ENCODE measurements around the gene AKT1. TPM values are rescaled to one million over a fixed set of nuclear protein-coding genes. Genes with fewer than 3 reads are reported as not detected.
A peak's percentile ranks its signal among the peaks of the same experiment; 100 is the strongest.
"Not testable (repeated sequence)": the region's sequence is repeated elsewhere in the genome, so short reads cannot be mapped to it uniquely, and the experiment has no call there.

AKT1 gene
- total RNA-seq, 2 experiments from 2014 or later = 112 TPM

DNA sequence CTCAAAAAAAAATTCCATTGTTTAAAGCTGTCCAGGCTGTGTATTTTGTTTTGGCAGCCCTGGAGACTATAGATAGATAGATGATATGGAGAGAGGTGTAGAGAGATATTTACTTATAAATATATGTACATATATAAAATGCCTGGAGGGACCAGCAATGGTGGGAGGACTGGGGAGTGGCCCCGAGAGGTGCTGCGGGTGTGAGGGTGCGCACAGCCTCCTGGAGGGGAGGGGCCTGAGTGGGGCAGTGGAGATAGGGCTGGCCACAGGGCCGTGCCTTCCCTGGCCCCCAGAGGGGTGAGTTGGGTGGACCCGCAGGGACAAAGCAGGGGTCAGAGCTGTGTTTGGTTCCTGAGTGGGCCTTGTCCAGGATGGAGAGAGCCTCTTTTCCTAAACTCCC lies 65.1 kb downstream of the AKT1 start:
- H3K36me3 Mint-ChIP-seq = no peaks in the 10 kb centered on the region
- no peaks in the 10 kb centered on the region for H3K9me3 Mint-ChIP-seq
- H3K4me1 Mint-ChIP-seq = no peaks in the 10 kb centered on the region
- H3K27me3 Mint-ChIP-seq = no peaks in the 10 kb centered on the region
- H3K27ac Mint-ChIP-seq = no peak overlapping the region
- H3K4me3 Mint-ChIP-seq = no peak overlapping the region
- no peak for DNase-seq

- DNase-seq = no peak
- Mint-ChIP-seq H3K27ac (no peak overlapping the region), H3K9me3 (no peaks in the 10 kb centered on the region), H3K27me3 (no peaks in the 10 kb centered on the region), H3K36me3 (no peaks in the 10 kb centered on the region), H3K4me1 (no peaks in the 10 kb centered on the region), H3K4me3 (no peak overlapping the region)
Observed at GRCh38 chr14:104729835-104730181, 65.7 kb downstream of the AKT1 start.

DNA sequence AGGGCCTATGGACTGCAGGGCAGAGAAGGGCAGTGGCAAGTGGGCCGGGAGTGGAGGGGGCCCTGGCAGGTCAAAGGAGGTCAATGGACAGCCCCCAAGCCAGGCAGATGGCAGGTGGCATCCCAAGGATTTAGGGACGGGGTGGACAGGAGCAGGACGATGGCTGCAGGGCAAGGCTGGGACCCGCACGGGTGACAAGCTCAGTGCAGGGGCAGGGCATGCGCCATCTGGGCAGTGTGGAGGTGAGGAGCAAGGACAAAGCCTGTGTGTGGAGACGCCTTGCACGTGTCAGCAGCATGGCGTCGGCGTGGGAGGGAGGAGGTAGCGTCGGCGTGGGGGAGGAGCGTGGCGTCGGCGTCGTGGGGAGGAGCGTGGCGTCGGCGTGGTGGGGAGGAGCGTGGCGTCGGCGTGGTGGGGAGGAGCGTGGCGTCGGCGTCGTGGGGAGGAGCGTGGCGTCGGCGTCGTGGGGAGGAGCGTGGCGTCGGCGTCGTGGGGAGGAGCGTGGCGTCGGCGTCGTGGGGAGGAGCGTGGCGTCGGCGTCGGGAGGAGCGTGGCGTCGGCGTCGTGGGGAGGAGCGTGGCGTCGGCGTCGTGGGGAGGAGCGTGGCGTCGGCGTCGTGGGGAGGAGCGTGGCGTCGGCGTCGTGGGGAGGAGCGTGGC lies 66.2 kb downstream of the AKT1 start:
- not testable (repeated sequence) for DNase-seq, H3K9me3 Mint-ChIP-seq, H3K36me3 Mint-ChIP-seq, H3K27me3 Mint-ChIP-seq, H3K27ac Mint-ChIP-seq, H3K4me1 Mint-ChIP-seq, H3K4me3 Mint-ChIP-seq

GRCh38 chr14:104728631-104729030 lies 66.9 kb downstream of the AKT1 start:
- Mint-ChIP-seq H3K9me3 (no peaks in the 10 kb centered on the region), H3K4me1 (no peaks in the 10 kb centered on the region), H3K27ac (no peak overlapping the region), H3K36me3 (no peaks in the 10 kb centered on the region), H3K4me3 (no peak overlapping the region), H3K27me3 (no peaks in the 10 kb centered on the region)
- DNase-seq = no peak

DNA sequence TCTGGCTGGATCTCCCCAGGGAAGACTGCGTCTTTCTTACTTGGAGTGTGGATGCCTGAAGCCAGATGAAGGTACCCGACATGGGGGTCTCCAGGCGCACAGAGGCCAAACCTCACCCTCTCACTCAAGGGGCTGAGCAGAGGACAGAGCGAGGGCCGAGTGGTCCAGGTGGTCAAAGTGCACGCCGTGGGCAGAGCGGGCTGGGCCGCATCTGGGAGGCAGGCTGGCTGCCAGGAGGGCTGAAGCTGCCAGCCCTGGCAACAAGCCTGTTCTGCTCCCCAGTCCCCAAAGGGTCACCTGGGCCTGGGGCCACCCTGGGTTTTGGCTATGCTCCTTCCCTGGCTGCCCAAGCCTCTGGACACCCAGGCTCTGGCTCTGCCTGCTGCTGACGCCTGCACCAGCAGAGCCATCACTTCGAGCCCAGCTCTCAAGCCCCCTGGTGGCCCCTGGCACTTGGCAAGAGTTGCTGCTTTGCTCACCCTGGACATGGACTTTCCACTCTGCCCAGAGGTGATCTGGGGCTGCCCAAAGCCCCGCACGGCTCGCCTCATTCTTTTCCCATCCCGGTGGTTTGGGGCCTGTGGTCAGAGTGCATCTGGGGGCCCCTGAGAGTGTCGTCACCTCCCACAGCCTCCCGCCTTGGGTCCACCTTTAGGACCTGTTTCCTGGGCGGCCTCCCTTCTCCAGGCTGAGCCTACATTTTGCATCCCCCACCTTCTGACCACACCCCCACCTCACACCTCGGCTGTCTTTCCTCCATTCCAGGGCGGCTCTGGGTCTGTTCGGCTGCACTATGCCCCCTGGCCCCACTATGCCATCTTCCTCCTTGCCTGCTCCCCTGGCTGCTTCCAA lies 68.7 kb downstream of the AKT1 start:
- no peaks in the 10 kb centered on the region for H3K27me3 Mint-ChIP-seq
- H3K4me3 Mint-ChIP-seq = no peak overlapping the region
- H3K4me1 Mint-ChIP-seq = no peaks in the 10 kb centered on the region
- H3K36me3 Mint-ChIP-seq = no peaks in the 10 kb centered on the region
- no peak overlapping the region for H3K27ac Mint-ChIP-seq
- H3K9me3 Mint-ChIP-seq = no peaks in the 10 kb centered on the region
- no peak for DNase-seq

GRCh38 chr14:104725772-104726548 lies 69.6 kb downstream of the AKT1 start:
- Mint-ChIP-seq H3K27ac (no peak overlapping the region), H3K4me3 (no peak overlapping the region), H3K36me3 (no peaks in the 10 kb centered on the region), H3K4me1 (no peaks in the 10 kb centered on the region), H3K27me3 (no peaks in the 10 kb centered on the region), H3K9me3 (no peaks in the 10 kb centered on the region)
- no peak for DNase-seq

- H3K4me3 Mint-ChIP-seq = peak overlapping the region; percentile 54
- H3K4me1 Mint-ChIP-seq = no peaks in the 10 kb centered on the region
- H3K9me3 Mint-ChIP-seq = no peaks in the 10 kb centered on the region
- no peak for DNase-seq
- H3K27me3 Mint-ChIP-seq = no peaks in the 10 kb centered on the region
- H3K36me3 Mint-ChIP-seq = no peaks in the 10 kb centered on the region
- no peak overlapping the region for H3K27ac Mint-ChIP-seq
Observed at GRCh38 chr14:104724981-104725771, 70.4 kb downstream of the AKT1 start.

- H3K27ac Mint-ChIP-seq = no peak overlapping the region
- H3K4me3 Mint-ChIP-seq = peak overlapping the region; percentile 54
- no peak for DNase-seq
- no peaks in the 10 kb centered on the region for H3K27me3 Mint-ChIP-seq
- no peaks in the 10 kb centered on the region for H3K4me1 Mint-ChIP-seq
- H3K36me3 Mint-ChIP-seq = no peaks in the 10 kb centered on the region
- no peaks in the 10 kb centered on the region for H3K9me3 Mint-ChIP-seq
Observed at GRCh38 chr14:104724407-104724980, 71.1 kb downstream of the AKT1 start.

GRCh38 chr14:104723651-104724406 lies 71.7 kb downstream of the AKT1 start, which contains the start of gene ADSS1:
Gene ADSS1, plus strand, starts transcription at chr14:104724229. Its CDS starts 42 bp downstream, at chr14:104724271.
- H3K4me3 Mint-ChIP-seq = peak within 1 kb of the TSS; percentile 54
- H3K9me3 Mint-ChIP-seq = no peaks in the 10 kb centered on the region
- no peaks in the 10 kb centered on the region for H3K27me3 Mint-ChIP-seq
- H3K4me1 Mint-ChIP-seq = no peaks in the 10 kb centered on the region
- H3K36me3 Mint-ChIP-seq = no peaks in the 10 kb centered on the region
- no peak within 1 kb of the TSS for H3K27ac Mint-ChIP-seq
- peak; percentile 66 for DNase-seq

- DNase-seq = no peak
- H3K36me3 Mint-ChIP-seq = no peaks in the 10 kb centered on the region
- no peaks in the 10 kb centered on the region for H3K27me3 Mint-ChIP-seq
- no peaks in the 10 kb centered on the region for H3K9me3 Mint-ChIP-seq
- no peaks in the 10 kb centered on the region for H3K4me1 Mint-ChIP-seq
- H3K27ac Mint-ChIP-seq = no peak overlapping the region
- H3K4me3 Mint-ChIP-seq = no peak overlapping the region
Observed at GRCh38 chr14:104722938-104723650, 72.5 kb downstream of the AKT1 start.

GRCh38 chr14:104721505-104722431 lies 73.8 kb downstream of the AKT1 start:
- no peak for DNase-seq
- no peaks in the 10 kb centered on the region for H3K9me3 Mint-ChIP-seq
- no peaks in the 10 kb centered on the region for H3K4me1 Mint-ChIP-seq
- no peak overlapping the region for H3K4me3 Mint-ChIP-seq
- no peak overlapping the region for H3K27ac Mint-ChIP-seq
- H3K27me3 Mint-ChIP-seq = no peaks in the 10 kb centered on the region
- no peaks in the 10 kb centered on the region for H3K36me3 Mint-ChIP-seq

Measured in activated naive CD8-positive, alpha-beta T cell treated with anti-CD3 and anti-CD28 coated beads for 36 hours (primary cell).